Naive thymus-derived CD8-positive, alpha-beta T cell (primary cell): ENCODE data around the gene RHOF. TPM values are rescaled to one million over a fixed set of nuclear protein-coding genes. Genes with fewer than 3 reads are reported as not detected.

Experiments used
- ATAC-seq, 2 donors: fragments of 150-1000 bp; cut with Tn5 transposase in 1 of 2; sonication (Bioruptor Pico), chemical (Tn5 transposase) in 1 of 2; 1 replicate in 1 of 2; 2 replicates in 1 of 2; pipeline ENCODE4 v1.10.0; 2021; ENCODE audit warnings: mild to moderate bottlenecking in 2 of 2, moderate library complexity in 2 of 2
- POLR2A ChIA-PET: fragments of 350-600 bp; sonication (Branson Sonifier 250); formaldehyde crosslinking; loops from one replicate; lab custom pipeline; 2021; ENCODE audit warnings: antibody characterized with exemption; lab: Charles Lee
- DNase-seq, 10 donors: peaks; one replicate each; pipeline versions ENCODE4 v3.0.0 to v3.0.0-alpha.2; 2020 to 2022
- H3K27ac Mint-ChIP-seq, 10 donors: one replicate each; pipeline ENCODE4 v1.8.0; 2020 to 2022; ENCODE audit warnings: mild to moderate bottlenecking in 10 of 10, mixed read lengths in 10 of 10, moderate library complexity in 4 of 10, inconsistent platforms in 1 of 10
- H3K27me3 Mint-ChIP-seq, 5 donors: one replicate each; pipeline ENCODE4 v1.8.0; 2021 to 2022; ENCODE audit warnings: mixed read lengths in 5 of 5
- H3K36me3 Mint-ChIP-seq, 3 donors: one replicate each; pipeline ENCODE4 v1.8.0; 2020 to 2022; ENCODE audit warnings: mixed read lengths in 3 of 3, mild to moderate bottlenecking in 2 of 3, inconsistent platforms in 1 of 3
- H3K4me1 Mint-ChIP-seq, 4 donors: one replicate each; pipeline ENCODE4 v1.8.0; 2021 to 2022; ENCODE audit warnings: mixed read lengths in 4 of 4
- H3K4me3 Mint-ChIP-seq, 10 donors: one replicate each; pipeline ENCODE4 v1.8.0; 2020 to 2022; ENCODE audit warnings: mild to moderate bottlenecking in 10 of 10, mixed read lengths in 10 of 10, moderate library complexity in 6 of 10, inconsistent platforms in 1 of 10
- H3K9me3 Mint-ChIP-seq, 9 donors: one replicate each; pipeline ENCODE4 v1.8.0; 2020 to 2022; ENCODE audit warnings: mixed read lengths in 9 of 9, mild to moderate bottlenecking in 3 of 9, inconsistent platforms in 1 of 9, moderate library complexity in 1 of 9
- polyA plus RNA-seq, 3 donors: library from polyadenylated mRNA; unstranded; fragments of 300-500 nt; fragmentation: Illumina TruSeq; gene quantifications; one replicate each; pipeline ENCODE4 v1.2.3, GENCODE V29; 2021
- total RNA-seq, 8 experiments: library from RNA in 2 of 8; stranded (reverse) in 2 of 8; gene quantifications; one replicate each; pipeline ENCODE4 v1.2.3 and lab custom pipeline; 2021 to 2026

Gene RHOF
- total and polyA plus RNA-seq, 5 experiments from 2014 or later: 79.9 to 178 (median 101) TPM

GRCh38 chr12:121778567-121779421 is 14.7 kb downstream of the RHOF start:
- Mint-ChIP-seq H3K27ac (peak overlapping the region; percentile 51 to 88 (median 78)), H3K4me3 (peak overlapping the region in 1 of 10 donors; percentile 31), H3K36me3 (peaks cover 0 to 37% (median 4%) of the 10 kb centered on the region in 3 donors), H3K4me1 (peaks cover 15 to 52% (median 33%) of the 10 kb centered on the region in 4 donors), H3K9me3 (no peaks in the 10 kb centered on the region), H3K27me3 (no peaks in the 10 kb centered on the region)
- POLR2A ChIA-PET: interaction anchor here (0.8 to 33.2 kb wide), 2 partner anchors 26 to 83 kb away, joined by 3 to 2517 read pairs; partner anchors contain the start of genes RHOF and SETD1B
- no peak for DNase-seq
- ATAC-seq: no peak

- H3K4me3 Mint-ChIP-seq: peak overlapping the region in 1 of 10 donors; percentile 63
- peaks cover 3 to 39% (median 22%) of the 10 kb centered on the region in 4 donors for H3K4me1 Mint-ChIP-seq
- DNase-seq: peak; percentile 75 to 95 (median 88)
- peak overlapping the region in 9 of 10 donors; percentile 70 to 89 (median 84) for H3K27ac Mint-ChIP-seq
- H3K27me3 Mint-ChIP-seq: no peaks in the 10 kb centered on the region
- peak; percentile 81 to 82 for ATAC-seq
- H3K36me3 Mint-ChIP-seq: peaks cover 0 to 28% (median 4%) of the 10 kb centered on the region in 3 donors
- POLR2A ChIA-PET: interaction anchor here (0.7 to 33.2 kb wide), 5 partner anchors 8 to 90 kb away, joined by 3 to 2517 read pairs (median 6); partner anchors contain the start of genes RHOF and SETD1B
- no peaks in the 10 kb centered on the region for H3K9me3 Mint-ChIP-seq
These were observed 17.0 kb downstream of the RHOF start for GRCh38 chr12:121776190-121777098.

DNA sequence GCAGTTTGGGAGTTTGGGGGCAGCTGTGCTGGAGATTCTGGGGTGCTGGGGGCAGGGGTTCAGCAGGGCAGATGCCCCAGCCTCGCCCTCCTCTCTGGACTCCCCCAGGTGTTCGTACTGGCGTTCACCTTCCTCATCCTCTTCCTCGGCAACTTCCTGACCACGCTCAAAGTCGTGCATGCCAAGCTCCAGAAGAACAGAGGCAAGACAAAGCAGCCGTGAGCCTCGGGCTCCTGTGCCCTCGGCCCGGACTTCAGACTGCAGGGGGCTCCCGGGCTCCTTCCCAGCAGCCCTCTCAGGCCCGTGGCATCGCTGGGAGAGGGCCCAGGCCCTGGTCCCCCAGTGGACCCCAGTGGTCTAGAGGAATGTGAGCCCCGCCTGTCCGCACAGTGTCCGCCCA is 18.0 kb downstream of the RHOF start:
- POLR2A ChIA-PET: interaction anchor here (1.0 to 33.2 kb wide), 2 partner anchors 9 to 29 kb away, joined by 7 to 2517 read pairs; partner anchors contain the start of genes RHOF and SETD1B
- ATAC-seq: no peak
- H3K27ac Mint-ChIP-seq: peak overlapping the region in 2 of 10 donors; percentile 35 to 59

DNA sequence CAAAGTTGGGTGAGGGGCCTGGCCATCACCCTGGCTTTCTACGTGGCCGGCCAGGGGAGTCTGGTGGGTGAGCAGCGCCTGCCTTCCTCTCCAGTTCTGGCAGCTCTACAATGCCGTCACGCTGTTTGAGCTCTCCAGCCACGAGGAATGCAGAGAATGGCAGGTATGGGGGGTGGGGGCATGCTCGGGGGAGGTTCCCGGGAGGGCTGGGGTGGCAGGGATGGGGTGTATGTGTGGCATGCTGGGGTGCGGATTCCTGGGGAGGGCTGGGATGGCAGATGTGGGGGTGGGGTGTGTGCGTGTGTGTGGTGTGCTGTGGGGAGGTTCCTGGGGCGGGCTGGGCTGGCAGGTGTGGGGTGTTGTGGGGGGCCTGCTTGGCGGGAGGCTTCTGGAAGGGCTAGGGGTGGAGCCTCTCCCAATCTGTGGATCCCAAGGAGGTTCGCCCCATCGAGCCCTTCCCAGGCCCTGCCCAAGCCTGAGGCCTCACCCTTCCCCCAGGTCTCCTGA is 18.5 kb downstream of the RHOF start:
- no peak for DNase-seq
- POLR2A ChIA-PET: interaction anchor here (1.0 to 33.2 kb wide), 2 partner anchors 9 to 30 kb away, joined by 7 to 2517 read pairs; partner anchors contain the start of genes RHOF and SETD1B
- ATAC-seq: no peak
- H3K36me3 Mint-ChIP-seq: peaks cover 0 to 18% (median 4%) of the 10 kb centered on the region in 3 donors
- H3K4me1 Mint-ChIP-seq: peaks cover 3 to 29% (median 19%) of the 10 kb centered on the region in 4 donors
- H3K27me3 Mint-ChIP-seq: no peaks in the 10 kb centered on the region
- H3K9me3 Mint-ChIP-seq: no peaks in the 10 kb centered on the region
- H3K27ac Mint-ChIP-seq: peak overlapping the region in 2 of 10 donors; percentile 59 to 84
- H3K4me3 Mint-ChIP-seq: no peak overlapping the region

More for the DNA sequence above, 18.0 kb downstream of the RHOF start:
- H3K36me3 Mint-ChIP-seq: peaks cover 0 to 23% (median 4%) of the 10 kb centered on the region in 3 donors
- H3K4me3 Mint-ChIP-seq: no peak overlapping the region
- peaks cover 3 to 33% (median 19%) of the 10 kb centered on the region in 4 donors for H3K4me1 Mint-ChIP-seq
- H3K9me3 Mint-ChIP-seq: no peaks in the 10 kb centered on the region
- H3K27me3 Mint-ChIP-seq: no peaks in the 10 kb centered on the region
- DNase-seq: no peak

- Mint-ChIP-seq H3K27ac (peak overlapping the region in 8 of 10 donors; percentile 33 to 80 (median 70)), H3K27me3 (no peaks in the 10 kb centered on the region), H3K9me3 (no peaks in the 10 kb centered on the region), H3K4me1 (peaks cover 3 to 22% (median 17%) of the 10 kb centered on the region in 4 donors), H3K36me3 (peaks cover 0 to 2% (median 0%) of the 10 kb centered on the region in 3 donors), H3K4me3 (no peak overlapping the region)
- ATAC-seq (peak; percentile 81 to 85), DNase-seq (peak; percentile 65 to 90 (median 78))
- POLR2A ChIA-PET: interaction anchor here (0.6 to 33.2 kb wide), 5 partner anchors 31 to 433 kb away, joined by 3 to 2517 read pairs (median 4); partner anchors contain the start of genes RHOF and SETD1B
These were observed 20.3 kb downstream of the RHOF start for GRCh38 chr12:121773011-121773777.

DNA sequence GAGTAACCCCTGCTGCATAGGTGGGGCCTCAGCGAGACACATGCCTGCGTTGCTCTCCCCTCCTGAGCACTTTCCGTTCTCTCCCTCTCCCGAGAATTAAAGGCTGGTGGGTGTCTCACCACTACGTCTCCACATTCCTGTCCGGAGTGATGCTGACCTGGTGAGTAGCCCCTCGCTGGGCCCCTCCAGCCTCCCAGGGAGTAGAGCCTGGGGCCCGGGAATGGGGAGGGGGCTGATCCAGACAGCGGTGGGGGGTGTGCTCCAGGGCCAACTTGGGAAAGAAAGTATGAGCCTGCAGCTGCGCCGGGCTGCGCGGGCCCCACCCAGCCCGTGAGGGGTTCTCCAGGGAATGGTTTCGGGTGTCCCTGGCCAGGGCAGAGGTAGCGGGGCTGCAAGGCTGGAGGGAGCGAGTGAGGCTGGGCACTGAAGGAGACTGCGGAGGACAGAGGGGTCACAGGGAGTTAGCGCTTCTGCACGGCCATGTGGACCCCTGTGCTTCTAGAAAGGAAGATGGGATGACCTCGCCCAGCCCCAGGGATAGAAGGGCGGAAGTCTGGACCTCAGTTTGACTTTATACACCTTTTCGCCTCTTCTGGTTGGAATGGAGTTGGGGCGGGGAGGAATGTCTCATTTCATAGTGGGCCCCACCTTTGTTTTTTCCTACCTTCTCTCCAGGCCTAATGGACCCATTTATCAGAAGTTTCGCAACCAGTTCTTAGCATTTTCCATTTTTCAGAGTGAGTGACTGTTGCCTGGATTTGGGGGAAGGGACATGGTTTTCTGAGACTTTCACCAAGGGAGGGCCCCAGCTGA is 22.5 kb downstream of the RHOF start:
- H3K9me3 Mint-ChIP-seq: no peaks in the 10 kb centered on the region
- POLR2A ChIA-PET: interaction anchor here (1.8 kb wide), 1 partner anchor 23 kb away, joined by 7 read pairs; the partner anchor contains the start of gene RHOF
- no peaks in the 10 kb centered on the region for H3K36me3 Mint-ChIP-seq
- no peak for ATAC-seq
- peak overlapping the region in 1 of 10 donors; percentile 69 for H3K27ac Mint-ChIP-seq
- H3K4me1 Mint-ChIP-seq: peaks cover 3 to 15% (median 11%) of the 10 kb centered on the region in 4 donors
- no peak for DNase-seq
- no peaks in the 10 kb centered on the region for H3K27me3 Mint-ChIP-seq
- H3K4me3 Mint-ChIP-seq: no peak overlapping the region

DNA sequence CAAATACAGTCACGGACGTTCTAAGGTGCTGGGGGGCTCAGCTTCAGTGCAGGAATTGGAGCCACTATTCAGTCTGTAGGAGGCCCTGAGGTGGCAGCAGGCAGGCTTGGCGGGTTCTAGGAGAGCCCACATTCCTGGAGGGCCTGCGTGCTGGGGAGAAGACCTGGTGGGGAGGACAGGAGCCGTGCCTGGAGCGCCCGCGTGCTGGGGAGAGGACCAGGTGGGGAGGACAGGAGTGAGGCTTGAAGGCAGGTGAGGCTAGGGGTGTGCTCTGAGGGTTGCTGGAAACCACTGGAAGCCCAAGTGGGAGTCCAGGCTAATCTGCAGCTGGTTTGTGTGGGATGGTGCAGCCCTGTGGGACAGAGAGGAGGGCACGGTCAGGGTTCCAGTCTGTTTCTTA is 23.1 kb downstream of the RHOF start:
- POLR2A ChIA-PET: interaction anchor here (0.6 to 1.8 kb wide), 2 partner anchors 24 to 72 kb away, joined by 7 read pairs; partner anchors contain the start of gene RHOF
- H3K4me3 Mint-ChIP-seq: no peak overlapping the region

GRCh38 chr12:121769831-121770301 is 23.6 kb downstream of the RHOF start:
- DNase-seq: no peak
- peak overlapping the region in 3 of 10 donors; percentile 16 to 67 (median 66) for H3K27ac Mint-ChIP-seq

More for the DNA sequence above, 23.1 kb downstream of the RHOF start:
- Mint-ChIP-seq H3K36me3 (no peaks in the 10 kb centered on the region), H3K27ac (peak overlapping the region in 1 of 10 donors; percentile 1), H3K4me1 (peaks cover 3 to 14% (median 9%) of the 10 kb centered on the region in 4 donors), H3K27me3 (no peaks in the 10 kb centered on the region), H3K9me3 (no peaks in the 10 kb centered on the region)
- DNase-seq (no peak), ATAC-seq (no peak)

DNA sequence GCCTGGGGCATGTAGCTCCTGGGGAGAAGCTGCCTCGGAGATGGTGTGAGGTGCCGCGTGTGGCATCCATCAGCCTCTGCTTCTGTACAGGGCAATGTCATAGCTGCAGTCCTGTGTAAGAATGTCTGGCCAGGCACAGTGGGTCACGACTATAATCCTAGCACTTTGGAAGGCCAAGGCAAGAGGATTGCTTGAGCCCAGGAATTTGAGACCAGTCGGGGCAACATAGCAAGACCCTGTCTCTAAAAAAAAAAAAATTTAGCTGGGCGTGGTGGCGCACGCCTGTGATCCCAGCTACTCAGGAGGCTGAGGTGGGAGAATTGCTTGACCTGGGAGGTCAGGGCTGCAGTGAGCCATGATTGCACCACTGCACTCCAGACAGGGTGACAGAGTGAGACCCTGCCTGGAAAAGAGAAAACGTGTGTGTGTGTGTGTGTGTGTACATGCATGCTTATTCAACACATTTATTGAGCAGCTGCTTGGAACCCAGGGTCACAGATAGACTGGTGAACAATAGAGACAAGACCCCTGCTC is 24.1 kb downstream of the RHOF start:
- peaks cover 3 to 14% (median 8%) of the 10 kb centered on the region in 4 donors for H3K4me1 Mint-ChIP-seq
- H3K27me3 Mint-ChIP-seq: no peaks in the 10 kb centered on the region
- POLR2A ChIA-PET: interaction anchor here (0.6 to 1.8 kb wide), 5 partner anchors 23 to 1149 kb away, joined by 3 to 7 read pairs (median 3); partner anchors contain the start of gene RHOF
- H3K4me3 Mint-ChIP-seq: no peak overlapping the region
- no peak for DNase-seq
- H3K9me3 Mint-ChIP-seq: no peaks in the 10 kb centered on the region
- H3K36me3 Mint-ChIP-seq: peaks cover 0 to 2% (median 0%) of the 10 kb centered on the region in 3 donors
- peak overlapping the region in 1 of 10 donors; percentile 67 for H3K27ac Mint-ChIP-seq
- no peak for ATAC-seq

More at GRCh38 chr12:121769831-121770301, 23.6 kb downstream of the RHOF start:
- Mint-ChIP-seq H3K36me3 (peaks cover 0 to 2% (median 0%) of the 10 kb centered on the region in 3 donors), H3K4me1 (peaks cover 3 to 14% (median 8%) of the 10 kb centered on the region in 4 donors), H3K9me3 (no peaks in the 10 kb centered on the region), H3K27me3 (no peaks in the 10 kb centered on the region), H3K4me3 (no peak overlapping the region)
- ATAC-seq: no peak
- POLR2A ChIA-PET: interaction anchor here (0.6 to 1.8 kb wide), 4 partner anchors 24 to 1150 kb away, joined by 3 to 7 read pairs (median 5); partner anchors contain the start of gene RHOF

GRCh38 chr12:121767525-121768016 is 25.9 kb downstream of the RHOF start:
- POLR2A ChIA-PET: no interaction called here
- H3K27ac Mint-ChIP-seq: no peak overlapping the region
- ATAC-seq: no peak

More at GRCh38 chr12:121767525-121768016, 25.9 kb downstream of the RHOF start:
- H3K4me3 Mint-ChIP-seq: no peak overlapping the region
- H3K4me1 Mint-ChIP-seq: no peaks in the 10 kb centered on the region
- H3K27me3 Mint-ChIP-seq: no peaks in the 10 kb centered on the region
- H3K36me3 Mint-ChIP-seq: peaks cover 0 to 2% (median 0%) of the 10 kb centered on the region in 3 donors
- DNase-seq: no peak
- no peaks in the 10 kb centered on the region for H3K9me3 Mint-ChIP-seq
